CD4-positive, alpha-beta T cell (primary cell): ENCODE measurements around the gene HDHD3. TPM values are rescaled to one million over a fixed set of nuclear protein-coding genes. Genes with fewer than 3 reads are reported as not detected.
A peak's percentile ranks its signal among the peaks of the same experiment; 100 is the strongest.

Experiments used
- ATAC-seq: fragments of 200-7000 bp; cut with Tn5 transposase; one replicate; pipeline ENCODE4 v1.10.0; 2022; ENCODE audit warnings: mild to moderate bottlenecking; ENCODE audit not compliant: poor library complexity
- CTCF ChIA-PET: fragments of 350-600 bp; sonication (Branson Sonifier 250); formaldehyde crosslinking; loops from one replicate; lab custom pipeline; 2021; ENCODE audit warnings: antibody characterized with exemption, inconsistent platforms; lab: Charles Lee
- POLR2A ChIA-PET: fragments of 350-600 bp; sonication (Branson Sonifier 250); formaldehyde crosslinking; loops from one replicate; lab custom pipeline; 2021; ENCODE audit warnings: antibody characterized with exemption, inconsistent platforms; lab: Charles Lee
- DNase-seq, 14 experiments: peaks; one replicate each; pipeline ENCODE4 v3.0.0-alpha.2; 2013 to 2020; ENCODE audit warnings: mixed read lengths in 2 of 14
- H3K27ac ChIP-seq, 2 donors: one replicate each; pipeline versions ENCODE4 v1.5.1 to v1.7.0; 2013; ENCODE audit warnings: low read length in 2 of 2, low read depth in 1 of 2, mild to moderate bottlenecking in 1 of 2
- H3K27me3 ChIP-seq, 2 experiments: 1 replicate in 1 of 2; 2 replicates in 1 of 2; pipeline versions ENCODE4 v1.6.1 to v1.7.0; 2013; ENCODE audit warnings: low read length in 2 of 2, control low read depth in 1 of 2, mild to moderate bottlenecking in 1 of 2, moderate library complexity in 1 of 2; ENCODE audit not compliant: insufficient read depth in 2 of 2, control insufficient read depth in 1 of 2
- H3K36me3 ChIP-seq: one replicate; pipeline ENCODE4 v1.6.1; 2013; ENCODE audit warnings: low read length, control low read depth; ENCODE audit not compliant: insufficient read depth
- H3K4me1 ChIP-seq: one replicate; pipeline ENCODE4 v1.6.1; 2013; ENCODE audit warnings: low read length, control low read depth; ENCODE audit not compliant: insufficient read depth
- H3K4me3 ChIP-seq: one replicate; pipeline ENCODE4 v1.5.1; 2013; ENCODE audit warnings: mild to moderate bottlenecking, low read length, moderate library complexity
- H3K9me3 ChIP-seq, 2 experiments: 1 replicate in 1 of 2; 2 replicates in 1 of 2; pipeline versions ENCODE4 v1.6.1 to v1.7.0; 2013; ENCODE audit warnings: low read length in 2 of 2, mild to moderate bottlenecking in 2 of 2, control low read depth in 1 of 2, moderate library complexity in 1 of 2; ENCODE audit not compliant: control insufficient read depth in 1 of 2, insufficient read depth in 1 of 2
- H3K27ac Mint-ChIP-seq: one replicate; pipeline ENCODE4 v1.8.0; 2020; ENCODE audit warnings: mixed read lengths
- H3K27me3 Mint-ChIP-seq: one replicate; pipeline ENCODE4 v1.8.0; 2021; ENCODE audit warnings: mixed read lengths
- H3K36me3 Mint-ChIP-seq: one replicate; pipeline ENCODE4 v1.8.0; 2021; ENCODE audit warnings: low read depth, mixed read lengths
- H3K4me1 Mint-ChIP-seq: one replicate; pipeline ENCODE4 v1.8.0; 2021; ENCODE audit warnings: low read depth, mixed read lengths
- H3K4me3 Mint-ChIP-seq: one replicate; pipeline ENCODE4 v1.8.0; 2020; ENCODE audit warnings: mild to moderate bottlenecking, mixed read lengths
- H3K9me3 Mint-ChIP-seq: one replicate; pipeline ENCODE4 v1.8.0; 2020; ENCODE audit warnings: mixed read lengths
- CTCF ChIP-seq: fragments of 200-600 bp; IDR thresholded peaks from one replicate; pipeline ENCODE4 v1.8.0; 2022; ENCODE audit warnings: antibody characterized with exemption, mild to moderate bottlenecking
- intact Hi-C, 2 experiments: fragments of 100-400 bp; cut with DNase I in 1 of 2; cut with micrococcal nuclease in 1 of 2; formaldehyde crosslinking; loops; one replicate each; pipeline versions ENCODE4 v1.15.1 to v1.9.0; 2023 to 2025; cut with DNase I, micrococcal nuclease
- total RNA-seq, 174 experiments: library from RNA in 2 of 174; stranded (reverse) in 2 of 174; gene quantifications; one replicate each; pipeline ENCODE4 v1.2.3 and lab custom pipeline; 2021 to 2026

HDHD3 gene
- total RNA-seq, 2 experiments from 2014 or later: 12.8 to 13.2 TPM

GRCh38 chr9:113403646-113404045 lies 26.9 kb upstream of the HDHD3 start:
- intact Hi-C loops: loop anchor here (2.0 to 10.0 kb wide), 4 partner anchors 59 to 249 kb away; partner anchors contain the start of genes BSPRY (in 1 of the 2), SLC31A2 (in 1 of the 2) and WDR31 (in 1 of the 2)

GRCh38 chr9:113401027-113401792 lies 24.4 kb upstream of the HDHD3 start, which contains the start of gene ALAD:
ALAD (minus strand) TSS chr9:113401284; CDS start chr9:113393559, 7,725 bp downstream.
- Mint-ChIP-seq H3K27ac (peak within 1 kb of the TSS; percentile 86), H3K27me3 (no peaks in the 10 kb centered on the region), H3K36me3 (peaks cover 6% of the 10 kb centered on the region), H3K9me3 (no peaks in the 10 kb centered on the region), H3K4me1 (peaks cover 34% of the 10 kb centered on the region), H3K4me3 (peak within 1 kb of the TSS; percentile 98)
- CTCF ChIA-PET: interaction anchor here (0.6 to 2.2 kb wide), 20 partner anchors 9 to 985 kb away, joined by 3 to 37 read pairs (median 4); partner anchors contain the start of genes C9orf43, CDC26, HDHD3 and INIP
- peak; percentile 98 to 100 (median 99) for DNase-seq
- POLR2A ChIA-PET: interaction anchor here (0.8 to 3.8 kb wide), 6 partner anchors 9 to 181 kb away, joined by 3 to 59 read pairs (median 5); partner anchors contain the start of genes C9orf43, CDC26, FKBP15 and HDHD3
- peak within 1 kb of the TSS; percentile 50 to 54 for H3K27ac ChIP-seq
- intact Hi-C loops: loop anchor here (1.0 to 10.0 kb wide), 9 partner anchors 9 to 257 kb away; partner anchors contain the start of genes C9orf43 (in 2 of the 2), POLE3 (in 2 of the 2), BSPRY (in 1 of the 2) and CDC26 (in 1 of the 2)
- H3K9me3 ChIP-seq: no peaks in the 10 kb centered on the region
- H3K36me3 ChIP-seq: no peaks in the 10 kb centered on the region
- H3K4me1 ChIP-seq: peaks cover 33% of the 10 kb centered on the region
- peak; percentile 98 for ATAC-seq
- no peaks in the 10 kb centered on the region for H3K27me3 ChIP-seq
- H3K4me3 ChIP-seq: peak within 1 kb of the TSS; percentile 98
- TF ChIP-seq CTCF: peak; percentile 93

More at GRCh38 chr9:113403646-113404045, 26.9 kb upstream of the HDHD3 start:
- Mint-ChIP-seq H3K4me3 (peak overlapping the region; percentile 7), H3K27me3 (no peaks in the 10 kb centered on the region), H3K9me3 (no peaks in the 10 kb centered on the region), H3K27ac (peak overlapping the region; percentile 27), H3K4me1 (peaks cover 44% of the 10 kb centered on the region), H3K36me3 (peaks cover 20% of the 10 kb centered on the region)
- ChIA-PET POLR2A (interaction anchor here (1.0 kb wide), 1 partner anchor 128 kb away, joined by 4 read pairs; the partner anchor contains the start of genes CDC26 and PRPF4), CTCF (interaction anchor here (1.6 kb wide), 2 partner anchors 178 to 254 kb away, joined by 5 to 6 read pairs; no protein-coding TSS in a partner anchor)
- no peaks in the 10 kb centered on the region for H3K9me3 ChIP-seq
- H3K27ac ChIP-seq: no peak overlapping the region
- peaks cover 29% of the 10 kb centered on the region for H3K4me1 ChIP-seq
- no peak overlapping the region for H3K4me3 ChIP-seq
- no peaks in the 10 kb centered on the region for H3K27me3 ChIP-seq
- peaks cover 15% of the 10 kb centered on the region for H3K36me3 ChIP-seq
- DNase-seq (no peak), ATAC-seq (no peak)
- TF ChIP-seq CTCF: no peak

GRCh38 chr9:113399646-113400200 lies 22.9 kb upstream of the HDHD3 start:
- H3K4me3 ChIP-seq: no peak overlapping the region
- H3K27ac Mint-ChIP-seq: peak overlapping the region; percentile 59

More at GRCh38 chr9:113399646-113400200, 22.9 kb upstream of the HDHD3 start:
- no peak for DNase-seq
- Mint-ChIP-seq H3K27me3 (no peaks in the 10 kb centered on the region), H3K9me3 (no peaks in the 10 kb centered on the region), H3K36me3 (peaks cover 16% of the 10 kb centered on the region), H3K4me3 (peak overlapping the region; percentile 84), H3K4me1 (peaks cover 34% of the 10 kb centered on the region)
- no peaks in the 10 kb centered on the region for H3K9me3 ChIP-seq
- no peak for TF ChIP-seq CTCF
- peaks cover 33% of the 10 kb centered on the region for H3K4me1 ChIP-seq
- ChIA-PET CTCF (interaction anchor here (2.2 kb wide), 1 partner anchor 11 kb away, joined by 37 read pairs; the partner anchor contains the start of genes C9orf43 and POLE3), POLR2A (interaction anchor here (1.3 to 3.8 kb wide), 4 partner anchors 11 to 125 kb away, joined by 3 to 59 read pairs (median 12); partner anchors contain the start of genes C9orf43, CDC26, HDHD3 and POLE3)
- H3K27me3 ChIP-seq: no peaks in the 10 kb centered on the region
- no peak for ATAC-seq
- H3K36me3 ChIP-seq: peaks cover 3% of the 10 kb centered on the region
- intact Hi-C loops: loop anchor here (1.0 to 10.0 kb wide), 7 partner anchors 19 to 245 kb away; partner anchors contain the start of genes BSPRY (in 1 of the 2), CDC26 (in 1 of the 2), PRPF4 (in 1 of the 2) and SLC31A2 (in 1 of the 2)
- no peak overlapping the region for H3K27ac ChIP-seq
